HG03095 (cell line): ENCODE results near the gene AKR7A3.
A peak's percentile ranks its signal among the peaks of the same experiment; 100 is the strongest.
"Not testable (repeated sequence)": the region's sequence is repeated elsewhere in the genome, so short reads cannot be mapped to it uniquely, and the experiment has no call there.

ENCODE experiments used
- ATAC-seq: cut with Tn5 transposase; IDR thresholded peaks from one replicate; pipeline ENCODE4 v1.9.1; 2021; ENCODE audit warnings: moderate library complexity; ENCODE audit not compliant: unreplicated experiment

The AKR7A3 gene

GRCh38 chr1:19319196-19319595, 30.6 kb upstream of the AKR7A3 start:
- ATAC-seq, result no peak

- ATAC-seq, result no peak
Observed at GRCh38 chr1:19317126-19317910, 28.7 kb upstream of the AKR7A3 start.

- no peak for ATAC-seq
Observed at GRCh38 chr1:19315378-19316198, 27.0 kb upstream of the AKR7A3 start.

- ATAC-seq, result no peak
Observed at GRCh38 chr1:19313961-19314882, 25.7 kb upstream of the AKR7A3 start.

- no peak for ATAC-seq
Observed at GRCh38 chr1:19313636-19313959, 25.0 kb upstream of the AKR7A3 start.

- no peak for ATAC-seq
Observed at GRCh38 chr1:19312782-19313635, 24.4 kb upstream of the AKR7A3 start.

GRCh38 chr1:19311931-19312781, 23.6 kb upstream of the AKR7A3 start, which contains the start of the genes AKR7A2 and SLC66A1:
TSS of gene AKR7A2 (minus strand) at chr1:19312144. CDS start at chr1:19312124, 20 bp downstream.
TSS of gene SLC66A1 (plus strand) at chr1:19312326. CDS start at chr1:19317678, 5,352 bp downstream.
- ATAC-seq, result peak; percentile 54

GRCh38 chr1:19311503-19311930, 22.9 kb upstream of the AKR7A3 start:
- ATAC-seq, result no peak

GRCh38 chr1:19310720-19311502, 22.3 kb upstream of the AKR7A3 start:
- ATAC-seq, result no peak

GRCh38 chr1:19310061-19310460, 21.5 kb upstream of the AKR7A3 start:
- ATAC-seq, result no peak

- ATAC-seq, result no peak
Observed at GRCh38 chr1:19309123-19309813, 20.7 kb upstream of the AKR7A3 start.

GRCh38 chr1:19308509-19308907, 19.9 kb upstream of the AKR7A3 start:
- ATAC-seq, result no peak

- no peak for ATAC-seq
Observed at GRCh38 chr1:19307794-19308508, 19.4 kb upstream of the AKR7A3 start.

- ATAC-seq, result no peak
Observed at GRCh38 chr1:19306941-19307340, 18.4 kb upstream of the AKR7A3 start.

GRCh38 chr1:19305880-19306279, 17.3 kb upstream of the AKR7A3 start:
- no peak for ATAC-seq

GRCh38 chr1:19304081-19304480, 15.5 kb upstream of the AKR7A3 start:
- not testable (repeated sequence) for ATAC-seq

GRCh38 chr1:19300211-19300610, 11.6 kb upstream of the AKR7A3 start:
- ATAC-seq, result no peak
